Activated naive CD4-positive, alpha-beta T cell treated with anti-CD3 and anti-CD28 coated beads for 36 hours (primary cell): ENCODE measurements around the gene SIK3. TPM values are rescaled to one million over a fixed set of nuclear protein-coding genes. Genes with fewer than 3 reads are reported as not detected.
A peak's percentile ranks its signal among the peaks of the same experiment; 100 is the strongest.

ENCODE experiments used
- CTCF ChIA-PET: fragments of 350-600 bp; sonication (Branson Sonifier 250); formaldehyde crosslinking; loops from one replicate; lab custom pipeline; 2021; ENCODE audit warnings: antibody characterized with exemption; lab: Charles Lee
- DNase-seq: peaks from one replicate; pipeline ENCODE4 v3.0.0-alpha.2; 2020
- H3K27ac Mint-ChIP-seq: one replicate; pipeline ENCODE4 v1.8.0; 2021; ENCODE audit warnings: mild to moderate bottlenecking, mixed read lengths
- H3K27me3 Mint-ChIP-seq: one replicate; pipeline ENCODE4 v1.8.0; 2021; ENCODE audit warnings: low read depth, mixed read lengths
- H3K36me3 Mint-ChIP-seq: one replicate; pipeline ENCODE4 v1.8.0; 2021; ENCODE audit warnings: low read depth, mixed read lengths
- H3K4me1 Mint-ChIP-seq: one replicate; pipeline ENCODE4 v1.8.0; 2021; ENCODE audit warnings: low read depth, mixed read lengths
- H3K4me3 Mint-ChIP-seq: one replicate; pipeline ENCODE4 v1.8.0; 2021; ENCODE audit warnings: mild to moderate bottlenecking, moderate library complexity, mixed read lengths
- H3K9me3 Mint-ChIP-seq: one replicate; pipeline ENCODE4 v1.8.0; 2021; ENCODE audit warnings: mixed read lengths
- intact Hi-C: fragments of 100-400 bp; cut with micrococcal nuclease; formaldehyde crosslinking; loops from one replicate; pipeline ENCODE4 v1.15.1; 2023
- total RNA-seq, 2 experiments: library from RNA; stranded (reverse); gene quantifications; one replicate each; pipeline ENCODE4 v1.2.3, GENCODE V29; 2021

Gene SIK3
- total RNA-seq, 2 experiments from 2014 or later: 13.8 to 15.7 TPM

GRCh38 chr11:117090111-117090706 is 8.0 kb downstream of the SIK3 start:
- no peak for DNase-seq
- Mint-ChIP-seq H3K27ac (no peak overlapping the region), H3K9me3 (peaks cover 5% of the 10 kb centered on the region), H3K4me1 (peaks cover 75% of the 10 kb centered on the region), H3K4me3 (no peak overlapping the region), H3K27me3 (no peaks in the 10 kb centered on the region), H3K36me3 (peaks cover 12% of the 10 kb centered on the region)
- intact Hi-C loops: loop anchor here (10.0 kb wide), 1 partner anchor 1135 kb away; the partner anchor contains the start of gene JAML
- CTCF ChIA-PET: interaction anchor here (1.0 to 1.1 kb wide), 2 partner anchors 27 to 300 kb away, joined by 3 read pairs; no protein-coding TSS in a partner anchor

GRCh38 chr11:117089685-117090084 is 8.5 kb downstream of the SIK3 start:
- Mint-ChIP-seq H3K27ac (no peak overlapping the region), H3K27me3 (no peaks in the 10 kb centered on the region), H3K36me3 (peaks cover 12% of the 10 kb centered on the region), H3K4me3 (no peak overlapping the region), H3K9me3 (peaks cover 5% of the 10 kb centered on the region), H3K4me1 (peaks cover 73% of the 10 kb centered on the region)
- intact Hi-C loops: loop anchor here (5.0 to 10.0 kb wide), 2 partner anchors 37 to 1135 kb away; partner anchors contain the start of gene JAML
- DNase-seq: no peak
- CTCF ChIA-PET: interaction anchor here (0.6 to 1.1 kb wide), 3 partner anchors 27 to 299 kb away, joined by 3 to 5 read pairs (median 3); no protein-coding TSS in a partner anchor

- Mint-ChIP-seq H3K36me3 (peaks cover 11% of the 10 kb centered on the region), H3K27ac (no peak overlapping the region), H3K4me3 (no peak overlapping the region), H3K4me1 (peaks cover 64% of the 10 kb centered on the region), H3K27me3 (no peaks in the 10 kb centered on the region), H3K9me3 (peaks cover 5% of the 10 kb centered on the region)
- DNase-seq: peak; percentile 34
- CTCF ChIA-PET: no interaction called here
- intact Hi-C loops: loop anchor here (5.0 kb wide), 1 partner anchor 35 kb away; no protein-coding TSS in a partner anchor
These were observed 10.8 kb downstream of the SIK3 start for GRCh38 chr11:117087446-117087845.

- Mint-ChIP-seq H3K4me3 (no peak overlapping the region), H3K27me3 (no peaks in the 10 kb centered on the region), H3K36me3 (peaks cover 3% of the 10 kb centered on the region), H3K9me3 (no peaks in the 10 kb centered on the region), H3K4me1 (peaks cover 57% of the 10 kb centered on the region), H3K27ac (no peak overlapping the region)
- intact Hi-C loops: loop anchor here (5.0 kb wide), 1 partner anchor 33 kb away; no protein-coding TSS in a partner anchor
- CTCF ChIA-PET: interaction anchor here (0.6 kb wide), 1 partner anchor 294 kb away, joined by 3 read pairs; no protein-coding TSS in a partner anchor
- no peak for DNase-seq
These were observed 13.2 kb downstream of the SIK3 start for GRCh38 chr11:117084992-117085391.

GRCh38 chr11:117083011-117083935 is 15.0 kb downstream of the SIK3 start:
- Mint-ChIP-seq H3K4me1 (peaks cover 59% of the 10 kb centered on the region), H3K9me3 (no peaks in the 10 kb centered on the region), H3K27me3 (no peaks in the 10 kb centered on the region), H3K27ac (no peak overlapping the region), H3K36me3 (peaks cover 2% of the 10 kb centered on the region), H3K4me3 (no peak overlapping the region)
- intact Hi-C loops: no loop called here
- CTCF ChIA-PET: interaction anchor here (0.6 to 1.0 kb wide), 5 partner anchors 13 to 854 kb away, joined by 3 to 5 read pairs (median 3); no protein-coding TSS in a partner anchor
- no peak for DNase-seq

- Mint-ChIP-seq H3K36me3 (peaks cover 2% of the 10 kb centered on the region), H3K27me3 (no peaks in the 10 kb centered on the region), H3K27ac (no peak overlapping the region), H3K9me3 (no peaks in the 10 kb centered on the region), H3K4me1 (peaks cover 56% of the 10 kb centered on the region), H3K4me3 (no peak overlapping the region)
- CTCF ChIA-PET: no interaction called here
- intact Hi-C loops: no loop called here
- no peak for DNase-seq
These were observed 16.3 kb downstream of the SIK3 start for GRCh38 chr11:117081908-117082307.

- H3K27me3 Mint-ChIP-seq: no peaks in the 10 kb centered on the region
- peaks cover 2% of the 10 kb centered on the region for H3K36me3 Mint-ChIP-seq
- no peak overlapping the region for H3K4me3 Mint-ChIP-seq
- no peaks in the 10 kb centered on the region for H3K9me3 Mint-ChIP-seq
- no peak for DNase-seq
- H3K4me1 Mint-ChIP-seq: peaks cover 53% of the 10 kb centered on the region
- CTCF ChIA-PET: no interaction called here
- intact Hi-C loops: no loop called here
- no peak overlapping the region for H3K27ac Mint-ChIP-seq
These were observed 17.9 kb downstream of the SIK3 start for GRCh38 chr11:117080370-117080769.

- Mint-ChIP-seq H3K4me3 (no peak overlapping the region), H3K9me3 (no peaks in the 10 kb centered on the region), H3K27ac (no peak overlapping the region), H3K36me3 (no peaks in the 10 kb centered on the region), H3K27me3 (no peaks in the 10 kb centered on the region), H3K4me1 (peaks cover 61% of the 10 kb centered on the region)
- CTCF ChIA-PET: interaction anchor here (0.9 to 1.6 kb wide), 8 partner anchors 15 to 242 kb away, joined by 3 to 4 read pairs (median 3); no protein-coding TSS in a partner anchor
- no peak for DNase-seq
- intact Hi-C loops: no loop called here
These were observed 21.1 kb downstream of the SIK3 start for GRCh38 chr11:117076941-117077691.

GRCh38 chr11:117075186-117075585 is 23.0 kb downstream of the SIK3 start:
- DNase-seq: no peak
- H3K4me3 Mint-ChIP-seq: no peak overlapping the region
- intact Hi-C loops: no loop called here
- peaks cover 62% of the 10 kb centered on the region for H3K4me1 Mint-ChIP-seq
- no peaks in the 10 kb centered on the region for H3K9me3 Mint-ChIP-seq
- peaks cover 1% of the 10 kb centered on the region for H3K36me3 Mint-ChIP-seq
- no peaks in the 10 kb centered on the region for H3K27me3 Mint-ChIP-seq
- no peak overlapping the region for H3K27ac Mint-ChIP-seq
- CTCF ChIA-PET: interaction anchor here (0.6 kb wide), 2 partner anchors 9 to 145 kb away, joined by 3 read pairs; no protein-coding TSS in a partner anchor

GRCh38 chr11:117074119-117074518 is 24.1 kb downstream of the SIK3 start:
- Mint-ChIP-seq H3K27ac (no peak overlapping the region), H3K36me3 (peaks cover 1% of the 10 kb centered on the region), H3K27me3 (no peaks in the 10 kb centered on the region), H3K9me3 (no peaks in the 10 kb centered on the region), H3K4me3 (no peak overlapping the region), H3K4me1 (peaks cover 69% of the 10 kb centered on the region)
- DNase-seq: no peak
- CTCF ChIA-PET: interaction anchor here (0.8 to 1.3 kb wide), 3 partner anchors 11 to 107 kb away, joined by 3 read pairs; no protein-coding TSS in a partner anchor
- intact Hi-C loops: no loop called here

GRCh38 chr11:117073539-117073938 is 24.7 kb downstream of the SIK3 start:
- Mint-ChIP-seq H3K36me3 (peaks cover 1% of the 10 kb centered on the region), H3K4me3 (no peak overlapping the region), H3K4me1 (peaks cover 66% of the 10 kb centered on the region), H3K9me3 (no peaks in the 10 kb centered on the region), H3K27me3 (no peaks in the 10 kb centered on the region), H3K27ac (no peak overlapping the region)
- CTCF ChIA-PET: interaction anchor here (0.8 to 1.3 kb wide), 3 partner anchors 11 to 107 kb away, joined by 3 read pairs; no protein-coding TSS in a partner anchor
- no peak for DNase-seq
- intact Hi-C loops: loop anchor here (1.0 to 2.0 kb wide), 5 partner anchors 10 to 221 kb away; no protein-coding TSS in a partner anchor
